ENCODE measurements around the gene OOSP4B.
"Not testable (repeated sequence)": the region's sequence is repeated elsewhere in the genome, so short reads cannot be mapped to it uniquely, and the experiment has no call there.

Gene OOSP4B

DNA sequence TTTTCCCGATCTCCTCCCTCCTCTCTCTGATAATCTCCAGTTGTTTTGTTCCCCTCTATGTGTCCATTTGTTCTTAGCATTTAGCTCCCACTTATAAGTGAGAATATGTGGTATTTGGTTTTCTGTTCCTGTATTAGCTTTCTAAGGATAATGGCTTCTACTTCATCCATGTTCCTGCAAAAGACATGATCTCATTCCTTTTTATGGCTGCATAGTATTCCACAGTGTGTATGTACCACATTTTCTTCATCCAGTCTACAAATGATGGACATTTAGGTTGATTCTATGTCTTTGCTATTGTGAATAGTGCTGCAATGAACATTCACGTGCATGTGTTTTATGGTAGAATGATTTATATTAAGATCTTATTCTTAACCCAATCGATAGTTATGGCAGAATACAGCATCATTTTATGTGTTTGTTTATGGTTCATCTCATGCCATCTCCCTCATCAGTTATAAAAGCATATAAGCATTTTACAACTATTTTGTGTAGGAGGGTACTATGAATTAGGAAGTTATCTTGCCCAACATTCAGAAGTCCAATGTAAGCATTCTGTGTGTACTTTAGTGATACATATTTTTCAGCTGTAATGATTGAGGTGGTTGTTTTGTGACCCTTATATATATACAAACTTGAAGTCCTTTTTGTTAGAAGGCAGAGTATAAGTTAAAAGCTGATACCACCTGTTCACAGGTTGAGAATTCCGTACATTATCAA lies 42.7 kb downstream of the OOSP4B start:
- DNase-seq (ENCODE audit: low read depth) = no peak

DNA sequence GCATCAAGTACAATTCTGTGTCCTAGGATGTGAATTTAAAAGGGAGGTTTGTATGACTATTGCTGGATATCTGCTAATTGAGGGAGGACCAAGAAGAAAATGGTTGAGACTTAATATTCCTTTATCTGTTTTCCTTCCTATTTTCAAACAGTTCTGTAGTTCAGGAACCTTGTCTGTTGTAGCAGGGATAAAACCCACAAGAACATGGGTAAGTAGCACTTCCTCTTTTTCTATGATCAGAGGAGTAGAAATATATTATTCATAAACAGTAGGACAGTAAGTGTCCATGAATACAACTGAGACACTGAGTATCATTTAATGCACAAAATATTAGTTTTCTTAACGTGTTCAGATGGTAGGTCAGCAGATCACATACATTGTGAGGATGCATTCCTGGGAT lies 47.1 kb downstream of the OOSP4B start:
- no peak for DNase-seq (ENCODE audit: low read depth)

DNA sequence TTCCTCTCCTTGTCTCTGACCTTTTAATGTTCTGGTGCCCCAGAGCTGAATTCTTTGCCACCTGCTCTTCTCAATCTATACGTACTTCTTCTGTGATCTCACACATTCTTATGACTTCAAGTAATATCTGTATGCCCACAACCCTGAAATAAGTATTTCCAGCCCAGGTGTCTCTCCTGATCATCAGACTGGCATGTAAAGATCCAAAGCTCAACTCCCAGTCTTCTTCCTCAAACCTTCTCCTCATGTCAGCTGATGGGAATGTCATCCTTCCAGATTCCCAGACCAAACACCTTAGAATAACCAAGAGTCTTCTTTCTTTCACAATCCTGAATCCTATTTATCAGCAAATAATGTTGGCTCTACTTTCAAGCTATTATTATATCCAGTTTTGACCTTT lies 48.8 kb downstream of the OOSP4B start:
- no peak for DNase-seq (ENCODE audit: low read depth)

DNA sequence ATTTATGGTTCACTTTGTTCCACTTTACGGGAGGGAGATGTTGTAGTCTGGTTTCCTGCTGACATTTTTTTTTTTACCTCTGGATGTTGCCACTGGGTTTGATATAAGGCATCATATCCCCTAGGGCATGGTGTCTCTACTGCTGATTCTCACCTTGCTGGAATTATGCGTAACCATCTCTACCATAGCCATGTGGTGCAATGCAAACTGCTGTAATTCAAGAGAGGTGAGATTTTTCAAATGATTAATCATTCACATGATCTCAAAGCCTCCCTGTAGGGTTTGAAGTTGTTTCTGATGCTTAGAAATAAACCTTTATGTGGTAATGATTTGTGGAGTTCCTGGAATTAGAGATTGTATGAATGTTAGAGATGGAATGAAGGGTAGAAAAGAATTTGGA lies 52.5 kb downstream of the OOSP4B start:
- no peak for DNase-seq (ENCODE audit: low read depth)

DNA sequence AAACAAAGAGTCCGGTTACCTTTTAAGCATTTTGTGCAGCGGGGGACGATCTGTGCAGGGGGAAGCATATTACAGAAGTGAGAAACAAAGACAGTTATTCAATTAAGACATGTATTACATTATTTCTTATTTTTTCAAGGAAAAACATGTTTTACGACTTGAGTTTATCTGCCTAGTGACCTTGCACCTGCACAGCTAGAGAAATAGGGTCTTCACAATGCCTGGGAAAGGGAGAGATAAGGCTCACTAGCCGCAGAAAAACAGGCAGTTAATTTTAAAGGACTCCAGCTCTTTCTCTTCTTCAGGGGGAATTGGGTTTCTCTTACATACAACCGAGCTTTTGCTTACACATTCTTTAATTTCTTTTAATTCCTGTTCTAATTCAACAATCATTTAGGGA lies 54.7 kb downstream of the OOSP4B start:
- not testable (repeated sequence) for DNase-seq (ENCODE audit: low read depth)

DNA sequence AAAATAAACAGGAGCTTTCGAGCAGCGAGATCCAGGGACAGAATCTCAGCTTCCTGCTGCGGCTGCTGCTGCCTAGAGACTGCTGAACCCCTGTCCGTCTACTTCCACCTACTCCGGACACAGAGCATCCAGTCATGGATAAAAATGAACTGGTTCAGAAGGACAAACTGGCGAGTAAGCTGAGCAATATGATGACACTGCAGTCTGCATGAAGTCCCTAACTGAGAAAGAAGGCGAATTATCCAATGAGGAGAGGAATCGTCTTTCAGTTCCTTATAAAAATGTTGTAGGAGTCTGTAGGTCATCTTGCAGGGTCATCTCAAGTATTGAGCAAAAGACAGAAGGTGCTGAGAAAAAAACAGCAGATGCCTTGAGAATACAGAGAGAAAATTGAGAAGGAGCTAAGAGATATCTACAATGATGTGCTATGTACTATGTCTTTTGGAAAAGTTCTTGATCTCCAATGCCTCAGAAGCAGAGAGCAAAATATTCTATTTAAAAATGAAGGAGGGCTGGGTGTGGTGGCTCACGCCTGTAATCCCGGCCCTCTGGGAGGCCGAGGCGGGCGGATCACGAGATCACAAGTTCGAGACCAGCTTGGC lies 60.3 kb downstream of the OOSP4B start:
- no peak for DNase-seq (ENCODE audit: low read depth)

DNA sequence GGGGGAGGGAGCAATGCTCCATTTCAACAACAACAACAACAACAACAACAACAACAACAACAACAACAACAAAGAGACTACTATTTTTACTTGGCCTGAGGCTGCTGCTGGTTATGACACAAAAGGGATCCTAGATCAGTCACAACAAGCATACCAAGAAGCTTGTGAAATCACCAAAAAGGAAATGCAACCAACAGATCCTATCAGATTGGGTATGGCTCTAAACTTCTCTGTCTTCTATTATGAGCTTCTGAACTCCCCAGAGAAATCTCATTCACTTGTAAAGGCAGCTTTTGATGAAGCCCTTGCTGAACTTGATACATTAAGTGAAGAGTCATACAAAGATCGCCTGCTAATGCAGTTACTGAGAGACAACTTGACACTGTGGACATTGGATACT lies 61.0 kb downstream of the OOSP4B start:
- DNase-seq (ENCODE audit: low read depth) = no peak

DNA sequence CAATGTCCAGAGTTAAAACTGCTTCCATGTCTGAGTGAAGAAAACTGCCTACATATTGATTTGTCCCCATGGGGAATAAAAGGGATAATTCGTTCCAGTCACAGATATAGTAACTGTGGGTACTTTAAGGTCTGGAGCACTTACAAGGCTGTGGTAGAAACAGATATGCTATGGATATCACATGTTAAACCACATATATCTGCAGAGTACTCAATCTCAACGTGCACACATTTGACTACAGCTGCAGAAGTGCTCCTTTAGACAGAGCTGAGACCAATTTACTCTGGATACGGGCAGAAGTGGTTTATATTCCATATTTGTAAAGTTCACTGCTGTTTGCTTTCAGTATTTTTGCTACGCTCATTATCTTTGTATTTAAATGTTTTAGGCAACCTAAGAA lies 61.8 kb downstream of the OOSP4B start:
- no peak for DNase-seq (ENCODE audit: low read depth)

DNA sequence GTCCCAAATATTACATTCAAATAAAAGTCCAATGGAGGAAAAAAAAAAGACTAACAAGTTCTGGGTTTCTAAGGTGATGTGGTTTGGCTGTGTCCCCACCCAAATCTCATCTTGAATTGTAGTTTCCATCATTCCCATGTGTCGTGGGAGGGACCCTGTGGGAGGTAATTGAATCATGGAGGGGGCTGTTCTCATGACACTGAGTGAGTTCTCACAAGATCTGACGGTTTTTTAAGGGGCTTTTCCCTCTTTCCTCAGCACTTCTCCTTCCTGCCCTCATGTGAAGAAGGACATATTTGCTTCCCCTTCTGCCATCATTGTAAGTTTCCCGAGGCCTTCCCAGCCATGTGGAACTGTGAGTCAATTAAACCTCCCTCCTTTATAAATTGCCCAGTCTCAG lies 63.6 kb downstream of the OOSP4B start:
- DNase-seq (ENCODE audit: low read depth) = no peak
